Natural killer cell (primary cell): ENCODE results near the gene DOC2A. TPM values are rescaled to one million over a fixed set of nuclear protein-coding genes. Genes with fewer than 3 reads are reported as not detected.
"Not testable (repeated sequence)": the region's sequence is repeated elsewhere in the genome, so short reads cannot be mapped to it uniquely, and the experiment has no call there.

ENCODE experiments used
- ATAC-seq, 3 donors: fragments of 150-1000 bp in 2 of 3; fragments of 200-7000 bp in 1 of 3; cut with Tn5 transposase; 1 replicate in 1 of 3; 2 replicates in 2 of 3; pipeline ENCODE4 v1.10.0; 2021; ENCODE audit warnings: mild to moderate bottlenecking in 2 of 3, moderate library complexity in 2 of 3
- DNase-seq, 2 donors: peaks; one replicate each; pipeline versions ENCODE4 v3.0.0 to v3.0.0-alpha.2; 2013 to 2021; ENCODE audit warnings: mixed read lengths in 1 of 2
- H3K27ac ChIP-seq: one replicate; pipeline ENCODE4 v1.5.1; 2013; ENCODE audit warnings: mild to moderate bottlenecking, low read length
- H3K27me3 ChIP-seq: one replicate; pipeline ENCODE4 v1.6.1; 2013; ENCODE audit warnings: low read length; ENCODE audit not compliant: control insufficient read depth, insufficient read depth
- H3K36me3 ChIP-seq: one replicate; pipeline ENCODE4 v1.6.1; 2013; ENCODE audit warnings: low read length; ENCODE audit not compliant: control insufficient read depth, insufficient read depth
- H3K4me1 ChIP-seq: one replicate; pipeline ENCODE4 v1.6.1; 2013; ENCODE audit warnings: low read length; ENCODE audit not compliant: control insufficient read depth, insufficient read depth
- H3K4me3 ChIP-seq: one replicate; pipeline ENCODE4 v1.5.1; 2013; ENCODE audit warnings: low read length
- H3K9me3 ChIP-seq: one replicate; pipeline ENCODE4 v1.6.1; 2013; ENCODE audit warnings: low read length; ENCODE audit not compliant: control insufficient read depth, insufficient read depth
- H3K27ac Mint-ChIP-seq, 2 donors: one replicate each; pipeline ENCODE4 v1.8.0; 2022; ENCODE audit warnings: mild to moderate bottlenecking in 2 of 2, mixed read lengths in 2 of 2, moderate library complexity in 1 of 2
- H3K27me3 Mint-ChIP-seq, 2 donors: one replicate each; pipeline ENCODE4 v1.8.0; 2022; ENCODE audit warnings: low read depth in 2 of 2, mixed read lengths in 2 of 2
- H3K36me3 Mint-ChIP-seq: one replicate; pipeline ENCODE4 v1.8.0; 2022; ENCODE audit warnings: mixed read lengths
- H3K4me1 Mint-ChIP-seq, 2 donors: one replicate each; pipeline ENCODE4 v1.8.0; 2022; ENCODE audit warnings: mixed read lengths in 2 of 2
- H3K4me3 Mint-ChIP-seq: one replicate; pipeline ENCODE4 v1.8.0; 2022; ENCODE audit warnings: mild to moderate bottlenecking, moderate library complexity, mixed read lengths
- H3K9me3 Mint-ChIP-seq, 2 donors: one replicate each; pipeline ENCODE4 v1.8.0; 2022; ENCODE audit warnings: mixed read lengths in 2 of 2
- WGBS: methylation state at CpG from one replicate; pipeline ENCODE4 v1.1.7; 2013; ENCODE audit warnings: missing lambda C conversion rate; ENCODE audit not compliant: insufficient coverage; 5-methylcytosine and 5-hydroxymethylcytosine counted together
- intact Hi-C: fragments of 100-400 bp; cut with micrococcal nuclease; formaldehyde crosslinking; loops from one replicate; pipeline ENCODE4 v1.14.2; 2022
- total RNA-seq, 4 donors: library from RNA; stranded (reverse); fragments of 120-200 nt in 1 of 4; gene quantifications; one replicate each; pipeline versions ENCODE4 v1.2.3 to v1.2.4, GENCODE V29; 2013 to 2022
- TF ChIP-seq, protein P1 (sequence below): fragments of 200-600 bp; IDR thresholded peaks from one replicate; pipeline ENCODE4 v1.8.0; 2022; ENCODE audit warnings: antibody characterized with exemption

Gene DOC2A
- total RNA-seq, 3 donors from 2014 or later (not counting 1 experiment from before 2014, with no cell fraction given): not detected

- 100% methylated on average over 2 of the region's 2 CpGs for WGBS
- Mint-ChIP-seq H3K36me3 (no peaks in the 10 kb centered on the region), H3K27ac (no peak overlapping the region), H3K9me3 (no peaks in the 10 kb centered on the region), H3K27me3 (peaks cover under 1 to 14% of the 10 kb centered on the region in 2 donors), H3K4me3 (no peak overlapping the region), H3K4me1 (peaks cover 8 to 13% of the 10 kb centered on the region in 2 donors)
- no peaks in the 10 kb centered on the region for H3K9me3 ChIP-seq
- no peak for ATAC-seq
- H3K4me3 ChIP-seq: no peak overlapping the region
- DNase-seq: no peak
- H3K36me3 ChIP-seq: no peaks in the 10 kb centered on the region
- H3K27me3 ChIP-seq: no peaks in the 10 kb centered on the region
- no peak overlapping the region for H3K27ac ChIP-seq
- TF ChIP-seq, protein P1, sequence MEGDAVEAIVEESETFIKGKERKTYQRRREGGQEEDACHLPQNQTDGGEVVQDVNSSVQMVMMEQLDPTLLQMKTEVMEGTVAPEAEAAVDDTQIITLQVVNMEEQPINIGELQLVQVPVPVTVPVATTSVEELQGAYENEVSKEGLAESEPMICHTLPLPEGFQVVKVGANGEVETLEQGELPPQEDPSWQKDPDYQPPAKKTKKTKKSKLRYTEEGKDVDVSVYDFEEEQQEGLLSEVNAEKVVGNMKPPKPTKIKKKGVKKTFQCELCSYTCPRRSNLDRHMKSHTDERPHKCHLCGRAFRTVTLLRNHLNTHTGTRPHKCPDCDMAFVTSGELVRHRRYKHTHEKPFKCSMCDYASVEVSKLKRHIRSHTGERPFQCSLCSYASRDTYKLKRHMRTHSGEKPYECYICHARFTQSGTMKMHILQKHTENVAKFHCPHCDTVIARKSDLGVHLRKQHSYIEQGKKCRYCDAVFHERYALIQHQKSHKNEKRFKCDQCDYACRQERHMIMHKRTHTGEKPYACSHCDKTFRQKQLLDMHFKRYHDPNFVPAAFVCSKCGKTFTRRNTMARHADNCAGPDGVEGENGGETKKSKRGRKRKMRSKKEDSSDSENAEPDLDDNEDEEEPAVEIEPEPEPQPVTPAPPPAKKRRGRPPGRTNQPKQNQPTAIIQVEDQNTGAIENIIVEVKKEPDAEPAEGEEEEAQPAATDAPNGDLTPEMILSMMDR: no peak
- peaks cover 12% of the 10 kb centered on the region for H3K4me1 ChIP-seq
- intact Hi-C loops: no loop called here
Observed at GRCh38 chr16:30017277-30017656, 6.4 kb upstream of the DOC2A start.

GRCh38 chr16:30016555-30017276 is 5.9 kb upstream of the DOC2A start:
- DNase-seq (no peak), ATAC-seq (no peak)
- peaks cover under 1% of the 10 kb centered on the region for H3K27me3 ChIP-seq
- H3K4me3 ChIP-seq: no peak overlapping the region
- H3K4me1 ChIP-seq: peaks cover 11% of the 10 kb centered on the region
- Mint-ChIP-seq H3K27ac (no peak overlapping the region), H3K9me3 (no peaks in the 10 kb centered on the region), H3K27me3 (peaks cover 6 to 19% of the 10 kb centered on the region in 2 donors), H3K4me3 (no peak overlapping the region), H3K36me3 (no peaks in the 10 kb centered on the region), H3K4me1 (peaks cover 13 to 18% of the 10 kb centered on the region in 2 donors)
- no peak overlapping the region for H3K27ac ChIP-seq
- 93% methylated on average over 7 of the region's 8 CpGs for WGBS
- no peaks in the 10 kb centered on the region for H3K9me3 ChIP-seq
- H3K36me3 ChIP-seq: no peaks in the 10 kb centered on the region
- TF ChIP-seq, protein P1: no peak
- intact Hi-C loops: no loop called here

- Mint-ChIP-seq H3K27me3 (peaks cover 7 to 20% of the 10 kb centered on the region in 2 donors), H3K4me1 (peaks cover 5 to 13% of the 10 kb centered on the region in 2 donors)
- 99% methylated on average over 7 of the region's 7 CpGs for WGBS
- ATAC-seq, H3K36me3 ChIP-seq, H3K4me3 Mint-ChIP-seq, H3K27ac Mint-ChIP-seq, H3K27ac ChIP-seq, H3K9me3 ChIP-seq, H3K27me3 ChIP-seq, intact Hi-C loops, DNase-seq, H3K36me3 Mint-ChIP-seq, H3K4me1 ChIP-seq, H3K9me3 Mint-ChIP-seq, H3K4me3 ChIP-seq: not testable (repeated sequence)
Observed at GRCh38 chr16:30015450-30015849, 4.6 kb upstream of the DOC2A start.

GRCh38 chr16:30012598-30012997 is 1.8 kb upstream of the DOC2A start:
- ATAC-seq, H3K36me3 Mint-ChIP-seq, H3K27ac Mint-ChIP-seq, H3K27ac ChIP-seq, H3K4me3 Mint-ChIP-seq, H3K9me3 ChIP-seq, DNase-seq, H3K36me3 ChIP-seq, H3K4me3 ChIP-seq, H3K9me3 Mint-ChIP-seq, intact Hi-C loops: not testable (repeated sequence)
- peaks cover 14% of the 10 kb centered on the region for H3K4me1 ChIP-seq
- H3K4me1 Mint-ChIP-seq: peaks cover 5 to 17% of the 10 kb centered on the region in 2 donors
- H3K27me3 ChIP-seq: peaks cover 13% of the 10 kb centered on the region
- peaks cover 7 to 32% of the 10 kb centered on the region in 2 donors for H3K27me3 Mint-ChIP-seq
- 89% methylated on average over 10 of the region's 14 CpGs for WGBS
